NCI-H2107 treated with DMSO at 0.1 percent for 48 hours (cell line): ENCODE data around the gene MEGF8.
"Not testable (repeated sequence)": the region's sequence is repeated elsewhere in the genome, so short reads cannot be mapped to it uniquely, and the experiment has no call there.

Source experiments
- DNase-seq: peaks from one replicate; lab custom pipeline; 2025; ENCODE audit not compliant: unreplicated experiment; lab: John Stamatoyannopoulos, UW

Gene MEGF8

GRCh38 chr19:42331333-42331732 lies 5.9 kb downstream of the MEGF8 start:
- not testable (repeated sequence) for DNase-seq

DNA sequence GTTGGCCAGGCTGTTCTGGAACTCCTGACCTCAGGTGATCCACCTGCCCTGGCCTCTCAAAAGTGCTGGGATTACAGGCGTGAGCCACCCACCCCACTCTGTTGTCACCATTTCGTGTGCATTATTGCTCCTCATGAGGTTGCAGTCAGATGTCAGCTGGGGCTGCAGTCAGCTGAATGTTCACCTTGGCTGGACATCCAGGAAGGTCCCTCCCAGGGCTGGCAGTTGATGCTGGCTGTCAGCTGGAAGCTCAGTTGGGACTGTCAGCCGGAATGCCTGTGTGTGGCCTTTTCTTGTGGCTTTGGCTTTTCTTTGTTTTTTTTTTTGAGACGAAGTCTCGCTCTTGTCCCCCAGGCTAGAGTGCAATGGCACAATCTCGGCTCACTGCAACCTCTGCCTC lies 6.6 kb downstream of the MEGF8 start:
- DNase-seq: no peak

- DNase-seq: no peak
Measured at GRCh38 chr19:42333018-42333417, 7.6 kb downstream of the MEGF8 start.

DNA sequence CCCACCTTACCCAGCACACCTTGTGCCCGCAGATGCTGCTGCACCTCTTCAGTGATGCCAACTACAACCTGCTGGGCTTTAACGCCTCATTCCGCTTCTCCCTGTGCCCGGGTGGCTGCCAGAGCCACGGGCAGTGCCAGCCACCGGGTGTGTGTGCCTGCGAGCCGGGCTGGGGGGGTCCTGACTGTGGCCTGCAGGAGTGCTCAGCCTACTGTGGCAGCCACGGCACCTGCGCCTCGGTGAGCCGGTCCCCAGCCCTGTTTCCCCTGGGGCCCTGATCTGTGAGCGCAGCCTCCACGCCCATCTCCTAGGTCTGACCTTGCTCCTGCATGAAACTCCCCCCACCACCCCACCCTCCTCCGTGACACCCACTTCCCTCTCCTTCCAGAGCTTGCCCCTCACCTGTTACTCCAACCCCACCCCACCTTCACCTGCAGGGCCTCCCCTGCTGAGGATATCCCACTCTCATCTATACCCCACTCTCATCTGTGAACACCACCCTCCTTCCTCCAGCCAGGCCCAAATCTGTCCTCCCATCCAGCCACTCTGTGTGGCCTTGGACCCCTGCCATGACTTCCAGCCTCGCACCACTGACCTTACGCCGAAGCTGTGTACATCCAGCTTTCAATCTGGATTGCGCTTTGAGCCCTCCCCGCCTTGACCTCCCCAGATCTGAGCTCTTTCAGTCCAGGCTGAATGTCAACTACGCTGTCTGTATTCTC lies 8.7 kb downstream of the MEGF8 start:
- DNase-seq: no peak

DNA sequence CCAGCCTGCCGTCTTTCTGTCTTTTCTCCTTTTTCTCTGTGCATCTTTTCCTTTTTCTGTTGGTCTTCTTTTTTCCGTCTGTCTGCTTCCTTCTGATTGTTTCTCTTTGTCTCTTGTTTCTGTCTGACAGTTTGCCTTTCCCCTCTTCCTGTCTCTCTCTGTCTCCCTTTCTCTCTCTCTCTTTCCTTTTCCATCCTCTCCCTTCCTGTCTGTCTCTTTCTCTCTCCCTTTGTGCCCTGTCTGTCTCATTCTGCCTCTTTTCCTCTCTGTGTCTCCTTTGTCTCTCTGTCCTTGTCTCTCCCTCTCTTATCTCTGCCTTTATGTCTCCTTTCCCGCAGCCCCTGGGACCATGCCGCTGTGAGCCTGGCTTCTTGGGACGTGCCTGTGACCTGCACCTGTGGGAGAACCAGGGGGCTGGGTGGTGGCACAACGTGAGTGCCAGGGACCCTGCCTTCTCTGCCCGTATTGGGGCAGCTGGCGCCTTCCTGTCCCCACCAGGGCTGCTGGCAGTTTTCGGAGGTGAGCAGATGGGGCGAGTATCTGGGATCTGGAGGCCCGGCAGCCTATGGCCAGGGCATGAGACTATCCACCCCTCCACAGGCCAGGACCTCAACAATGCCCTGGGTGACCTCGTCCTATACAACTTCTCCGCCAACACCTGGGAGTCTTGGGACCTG lies 9.4 kb downstream of the MEGF8 start:
- no peak for DNase-seq

GRCh38 chr19:42335374-42335936 lies 10.0 kb downstream of the MEGF8 start:
- no peak for DNase-seq

DNA sequence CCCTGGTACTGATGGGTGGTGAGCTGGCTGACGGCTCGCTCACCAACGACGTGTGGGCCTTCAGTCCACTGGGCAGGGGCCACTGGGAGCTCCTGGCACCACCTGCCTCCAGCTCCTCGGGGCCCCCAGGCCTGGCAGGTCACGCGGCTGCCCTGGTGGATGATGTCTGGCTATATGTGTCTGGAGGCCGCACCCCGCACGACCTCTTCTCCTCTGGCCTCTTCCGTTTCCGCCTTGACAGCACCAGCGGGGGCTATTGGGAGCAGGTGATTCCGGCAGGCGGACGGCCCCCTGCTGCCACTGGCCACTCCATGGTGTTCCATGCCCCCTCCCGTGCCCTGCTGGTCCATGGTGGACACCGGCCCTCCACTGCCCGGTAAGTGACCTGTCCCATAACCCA lies 10.5 kb downstream of the MEGF8 start:
- DNase-seq: no peak

DNA sequence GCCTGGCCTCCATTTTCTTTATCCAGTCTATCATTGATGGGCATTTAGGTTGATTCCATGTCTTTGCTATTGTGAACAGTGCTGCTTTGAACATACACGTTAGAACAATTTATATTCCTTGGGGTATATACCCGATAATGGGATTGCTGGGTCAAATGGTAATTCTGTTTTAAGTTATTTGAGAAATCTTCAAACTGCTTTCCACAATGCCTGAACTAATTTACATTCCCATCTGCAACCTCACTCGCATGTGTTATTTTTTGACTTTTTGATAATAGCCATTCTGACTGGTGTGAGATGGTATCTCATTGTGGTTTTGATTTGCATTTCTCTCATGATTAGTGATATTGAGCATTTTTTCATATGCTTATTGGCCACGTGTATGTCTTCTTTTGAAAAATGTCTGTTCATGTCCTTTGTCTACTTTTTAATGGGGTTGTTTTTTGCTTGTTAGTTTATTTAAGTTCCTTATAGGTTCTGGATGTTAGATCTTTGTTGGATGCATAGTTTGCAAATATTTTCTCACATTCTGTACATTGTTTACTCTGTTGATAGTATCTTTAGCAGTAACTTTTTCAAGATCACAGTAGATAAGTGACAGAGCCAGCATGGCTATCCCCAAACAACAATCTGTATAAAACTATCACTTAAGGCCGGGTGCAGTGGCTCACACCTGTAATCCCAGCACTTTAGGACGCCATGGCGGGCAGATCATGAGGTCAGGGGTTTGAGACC lies 13.9 kb downstream of the MEGF8 start:
- DNase-seq: not testable (repeated sequence)

GRCh38 chr19:42339922-42340321 lies 14.5 kb downstream of the MEGF8 start:
- DNase-seq: not testable (repeated sequence)

- no peak for DNase-seq
Measured at GRCh38 chr19:42343344-42344110, 18.1 kb downstream of the MEGF8 start.

GRCh38 chr19:42344336-42344893 lies 19.0 kb downstream of the MEGF8 start:
- no peak for DNase-seq

DNA sequence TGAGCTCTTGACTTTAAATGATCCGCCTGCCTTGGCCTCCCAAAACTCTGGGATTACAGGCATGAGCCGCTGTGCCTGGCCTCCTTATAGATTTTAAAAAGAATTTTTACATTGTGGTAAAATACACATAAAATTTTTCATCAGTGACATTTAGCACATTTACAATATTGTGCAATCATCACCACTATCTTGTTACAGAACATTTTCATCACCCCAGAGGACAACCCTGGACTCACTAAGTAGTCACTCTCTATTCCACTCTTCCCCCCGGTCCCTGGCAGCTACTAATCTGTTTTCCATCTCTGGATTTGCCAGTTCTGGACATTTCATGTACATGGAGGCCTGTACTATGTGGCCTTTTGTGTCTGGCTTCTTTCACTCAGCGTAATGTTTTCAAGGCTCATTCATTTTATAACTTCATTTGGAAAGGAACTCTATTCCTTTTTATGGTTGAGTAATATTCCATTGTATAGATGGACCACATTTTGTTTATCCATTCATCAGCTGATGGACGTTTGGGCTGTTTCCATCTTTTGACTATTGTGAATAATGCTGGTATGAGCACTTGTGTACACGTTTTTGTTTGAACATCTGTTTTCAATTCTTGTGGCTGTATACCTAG lies 19.9 kb downstream of the MEGF8 start:
- no peak for DNase-seq

GRCh38 chr19:42348211-42348610 lies 22.8 kb downstream of the MEGF8 start:
- DNase-seq: no peak

DNA sequence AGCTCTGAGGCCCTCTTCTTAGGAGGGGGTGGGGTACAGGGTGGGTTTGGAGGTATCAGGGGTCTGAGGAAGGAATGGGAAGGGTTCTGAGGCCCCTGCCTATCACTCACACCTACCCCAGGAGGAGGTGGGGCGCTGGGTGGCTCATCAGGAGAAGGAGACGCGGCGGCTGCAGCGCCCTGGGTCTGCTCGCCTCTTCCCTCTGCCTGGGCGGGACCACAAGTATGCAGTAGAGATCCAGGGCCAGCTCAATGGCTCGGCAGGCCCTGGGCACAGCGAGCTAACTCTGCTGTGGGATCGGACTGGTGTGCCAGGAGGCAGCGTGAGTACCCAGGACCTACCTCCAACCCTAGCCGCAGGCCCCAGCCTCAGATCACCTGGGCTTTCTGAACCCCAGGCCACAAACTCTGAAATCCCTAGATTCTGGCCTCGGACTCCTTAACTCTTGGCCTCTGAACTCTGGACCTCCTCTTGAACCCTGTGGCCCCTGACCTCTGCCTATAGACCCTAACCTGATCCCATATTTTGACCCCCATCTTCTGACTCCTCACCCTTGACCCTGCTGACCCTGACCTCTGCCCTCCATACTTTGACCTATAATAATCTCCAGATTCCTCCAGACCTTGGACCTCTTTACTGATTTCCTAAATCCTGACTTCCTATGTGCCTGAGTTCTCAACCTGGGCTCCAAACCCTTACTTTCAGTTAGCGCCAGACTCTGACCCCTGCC lies 24.1 kb downstream of the MEGF8 start:
- no peak for DNase-seq

GRCh38 chr19:42350417-42350816 lies 25.0 kb downstream of the MEGF8 start:
- no peak for DNase-seq

DNA sequence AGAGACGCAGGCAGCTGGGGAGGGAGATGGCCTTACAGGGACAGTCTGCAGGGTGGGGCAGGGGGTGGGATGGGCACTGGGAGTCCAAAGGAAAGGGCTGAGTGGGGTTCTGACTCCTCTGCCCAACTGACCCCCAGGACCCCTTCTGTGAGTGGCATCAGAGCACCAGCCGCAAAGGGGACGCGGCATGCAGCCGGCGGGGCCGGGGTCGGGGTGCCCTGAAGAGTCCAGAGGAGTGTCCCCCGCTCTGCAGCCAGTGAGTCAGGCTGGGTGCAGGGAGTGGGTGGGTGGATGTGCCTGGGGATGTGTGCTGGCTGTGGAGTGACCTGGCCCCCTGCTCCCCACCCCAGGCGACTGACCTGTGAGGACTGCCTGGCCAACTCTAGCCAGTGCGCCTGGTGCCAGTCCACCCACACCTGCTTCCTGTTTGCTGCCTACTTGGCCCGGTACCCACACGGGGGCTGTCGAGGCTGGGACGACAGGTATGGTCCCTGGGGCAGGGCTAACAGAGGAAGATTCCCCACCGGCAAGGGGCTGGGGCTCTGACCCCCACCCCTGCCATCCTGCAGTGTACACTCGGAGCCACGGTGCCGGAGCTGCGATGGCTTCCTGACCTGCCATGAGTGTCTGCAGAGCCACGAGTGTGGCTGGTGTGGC lies 25.8 kb downstream of the MEGF8 start:
- no peak for DNase-seq

GRCh38 chr19:42352301-42353259 lies 27.1 kb downstream of the MEGF8 start:
- no peak for DNase-seq
